Fibroblast of lung (primary cell): ENCODE data around the gene UTP20.

Experiments
- EZH2 ChIP-seq: IDR thresholded peaks from 2 replicates; pipeline ENCODE4 v1.5.1; 2012; ENCODE audit warnings: low read length, control low read depth, mild to moderate bottlenecking; ENCODE audit errors: missing control alignments
- TF ChIP-seq, protein P1 (sequence below), 2 donors: IDR thresholded peaks in 1 of 2; conservative IDR thresholded peaks in 1 of 2; 1 replicate in 1 of 2; 2 replicates in 1 of 2; pipeline ENCODE4 v1.5.1; 2011 to 2012; ENCODE audit warnings: low read length in 2 of 2, control low read depth in 1 of 2, inconsistent platforms in 1 of 2, low read depth in 1 of 2, mild to moderate bottlenecking in 1 of 2

GRCh38 chr12:101230547-101230946 lies 49.4 kb upstream of the UTP20 start:
- TF ChIP-seq, protein P1, sequence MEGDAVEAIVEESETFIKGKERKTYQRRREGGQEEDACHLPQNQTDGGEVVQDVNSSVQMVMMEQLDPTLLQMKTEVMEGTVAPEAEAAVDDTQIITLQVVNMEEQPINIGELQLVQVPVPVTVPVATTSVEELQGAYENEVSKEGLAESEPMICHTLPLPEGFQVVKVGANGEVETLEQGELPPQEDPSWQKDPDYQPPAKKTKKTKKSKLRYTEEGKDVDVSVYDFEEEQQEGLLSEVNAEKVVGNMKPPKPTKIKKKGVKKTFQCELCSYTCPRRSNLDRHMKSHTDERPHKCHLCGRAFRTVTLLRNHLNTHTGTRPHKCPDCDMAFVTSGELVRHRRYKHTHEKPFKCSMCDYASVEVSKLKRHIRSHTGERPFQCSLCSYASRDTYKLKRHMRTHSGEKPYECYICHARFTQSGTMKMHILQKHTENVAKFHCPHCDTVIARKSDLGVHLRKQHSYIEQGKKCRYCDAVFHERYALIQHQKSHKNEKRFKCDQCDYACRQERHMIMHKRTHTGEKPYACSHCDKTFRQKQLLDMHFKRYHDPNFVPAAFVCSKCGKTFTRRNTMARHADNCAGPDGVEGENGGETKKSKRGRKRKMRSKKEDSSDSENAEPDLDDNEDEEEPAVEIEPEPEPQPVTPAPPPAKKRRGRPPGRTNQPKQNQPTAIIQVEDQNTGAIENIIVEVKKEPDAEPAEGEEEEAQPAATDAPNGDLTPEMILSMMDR (conservative IDR thresholded peaks at IDR 0.05 in 1 of 2, IDR thresholded peaks at IDR 0.05 in 1 of 2; ENCODE audit: low read depth in 1 of 2, low read length in 2 of 2): no peak
- no peak for TF ChIP-seq EZH2
